ENCODE measurements around the gene MARCHF4. TPM values are rescaled to one million over a fixed set of nuclear protein-coding genes. Genes with fewer than 3 reads are reported as not detected.

Gene MARCHF4
- total RNA-seq, 1 donor from 2014 or later = 6.1 TPM

DNA sequence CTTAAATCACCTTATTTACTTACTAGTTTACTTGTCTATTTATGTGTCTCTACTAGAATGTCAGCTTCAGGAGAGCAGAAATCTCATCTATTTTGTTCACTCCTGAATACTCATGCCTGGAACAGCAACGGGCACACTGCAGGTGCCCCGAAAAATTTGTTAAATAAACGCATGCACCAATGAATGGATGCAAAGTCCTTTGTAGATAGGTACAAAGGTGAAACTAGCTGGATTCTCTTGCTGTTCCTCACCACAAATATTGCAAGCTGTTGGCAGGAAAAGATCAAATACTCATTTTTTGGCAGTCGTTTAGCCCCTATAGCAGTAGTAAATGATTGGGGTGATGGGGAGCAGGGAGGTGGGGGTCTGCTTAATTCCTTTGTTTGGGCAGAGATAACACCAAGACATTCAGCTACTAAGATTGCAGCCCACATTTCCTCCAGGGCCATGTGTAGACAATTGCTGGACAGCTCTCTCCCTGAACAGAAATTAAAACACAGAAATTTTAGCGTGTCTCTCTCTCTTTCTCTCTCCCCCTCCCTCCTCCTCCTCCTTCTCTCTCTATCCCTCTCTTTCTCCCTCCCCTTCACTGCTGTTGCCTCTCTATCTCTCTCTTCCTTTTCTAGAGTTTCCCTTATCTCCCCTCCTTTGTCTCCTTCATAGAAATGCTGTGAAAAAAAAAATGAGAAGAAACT lies 5.4 kb downstream of the MARCHF4 start:
- H3K27me3 Mint-ChIP-seq (ENCODE audit: low read depth) = no peaks in the 10 kb centered on the region
- H3K27ac Mint-ChIP-seq (ENCODE audit: unreplicated experiment) = no peak overlapping the region
- no peaks in the 10 kb centered on the region for H3K9me3 Mint-ChIP-seq (ENCODE audit: low read depth)
- TF ChIP-seq CTCF (IDR thresholded peaks at IDR 0.05) = no peak
- H3K4me3 Mint-ChIP-seq (ENCODE audit: unreplicated experiment) = no peak overlapping the region
- no peaks in the 10 kb centered on the region for H3K36me3 Mint-ChIP-seq (ENCODE audit: low read depth)
- peaks cover 30% of the 10 kb centered on the region for H3K4me1 Mint-ChIP-seq (ENCODE audit: low read depth)
- no peak for DNase-seq (ENCODE audit: low spot score)

DNA sequence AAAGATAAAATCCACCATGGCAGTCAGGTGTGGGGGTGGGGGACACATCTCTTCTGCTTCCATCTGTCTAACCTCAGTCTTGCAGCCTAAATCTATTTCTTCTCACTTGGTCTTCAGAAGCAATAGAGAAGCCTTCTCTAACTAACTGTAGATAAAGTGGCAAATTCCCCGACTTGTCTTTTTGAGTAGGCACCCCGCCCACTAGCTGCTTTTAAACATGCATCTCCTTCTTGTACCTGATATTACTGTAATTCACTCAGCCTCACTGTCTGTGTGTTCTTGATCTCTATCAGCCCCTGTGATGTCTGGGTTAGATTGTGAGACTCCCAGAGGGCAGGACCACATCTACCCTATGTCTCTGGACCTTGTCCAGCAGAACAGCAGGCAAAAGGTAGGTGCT lies 6.8 kb downstream of the MARCHF4 start:
- DNase-seq (ENCODE audit: low spot score) = no peak
- no peak overlapping the region for H3K4me3 Mint-ChIP-seq (ENCODE audit: unreplicated experiment)
- H3K27me3 Mint-ChIP-seq (ENCODE audit: low read depth) = no peaks in the 10 kb centered on the region
- no peaks in the 10 kb centered on the region for H3K36me3 Mint-ChIP-seq (ENCODE audit: low read depth)
- TF ChIP-seq CTCF (IDR thresholded peaks at IDR 0.05) = no peak
- H3K4me1 Mint-ChIP-seq (ENCODE audit: low read depth) = peaks cover 23% of the 10 kb centered on the region
- H3K27ac Mint-ChIP-seq (ENCODE audit: unreplicated experiment) = no peak overlapping the region
- H3K9me3 Mint-ChIP-seq (ENCODE audit: low read depth) = no peaks in the 10 kb centered on the region

- no peak for TF ChIP-seq CTCF (IDR thresholded peaks at IDR 0.05)
- Mint-ChIP-seq H3K4me3 (ENCODE audit: unreplicated experiment) (no peak overlapping the region), H3K27me3 (ENCODE audit: low read depth) (no peaks in the 10 kb centered on the region), H3K36me3 (ENCODE audit: low read depth) (no peaks in the 10 kb centered on the region), H3K27ac (ENCODE audit: unreplicated experiment) (peak overlapping the region; percentile 70), H3K9me3 (ENCODE audit: low read depth) (no peaks in the 10 kb centered on the region), H3K4me1 (ENCODE audit: low read depth) (peaks cover 18% of the 10 kb centered on the region)
- DNase-seq (ENCODE audit: low spot score) = no peak
Measured at GRCh38 chr2:216363221-216363620, 9.1 kb downstream of the MARCHF4 start.

GRCh38 chr2:216362730-216363129 lies 9.6 kb downstream of the MARCHF4 start:
- no peak for DNase-seq (ENCODE audit: low spot score)
- no peaks in the 10 kb centered on the region for H3K9me3 Mint-ChIP-seq (ENCODE audit: low read depth)
- H3K36me3 Mint-ChIP-seq (ENCODE audit: low read depth) = no peaks in the 10 kb centered on the region
- H3K27me3 Mint-ChIP-seq (ENCODE audit: low read depth) = no peaks in the 10 kb centered on the region
- peak overlapping the region; percentile 70 for H3K27ac Mint-ChIP-seq (ENCODE audit: unreplicated experiment)
- H3K4me1 Mint-ChIP-seq (ENCODE audit: low read depth) = peaks cover 18% of the 10 kb centered on the region
- H3K4me3 Mint-ChIP-seq (ENCODE audit: unreplicated experiment) = no peak overlapping the region
- no peak for TF ChIP-seq CTCF (IDR thresholded peaks at IDR 0.05)

- Mint-ChIP-seq H3K27me3 (ENCODE audit: low read depth) (no peaks in the 10 kb centered on the region), H3K9me3 (ENCODE audit: low read depth) (no peaks in the 10 kb centered on the region), H3K27ac (ENCODE audit: unreplicated experiment) (no peak overlapping the region), H3K36me3 (ENCODE audit: low read depth) (no peaks in the 10 kb centered on the region), H3K4me1 (ENCODE audit: low read depth) (peaks cover 5% of the 10 kb centered on the region), H3K4me3 (ENCODE audit: unreplicated experiment) (no peak overlapping the region)
- DNase-seq (ENCODE audit: low spot score) = no peak
- TF ChIP-seq CTCF (IDR thresholded peaks at IDR 0.05) = no peak
Measured at GRCh38 chr2:216355711-216356110, 16.6 kb downstream of the MARCHF4 start.

Data from chondrocyte (in vitro differentiated cells).